Upper lobe of right lung (tissue), 1 donor: Measurements from ENCODE around the gene DDX41. TPM values are rescaled to one million over a fixed set of nuclear protein-coding genes. Genes with fewer than 3 reads are reported as not detected.

Source experiments
- ATAC-seq: fragments of 200-7000 bp; cut with Tn5 transposase; one replicate; pipeline ENCODE4 v1.9.1; 2020; ENCODE audit warnings: mild to moderate bottlenecking, moderate library complexity
- DNase-seq: peaks from one replicate; pipeline ENCODE4 v3.0.0-alpha.2; 2020
- H3K27ac ChIP-seq: fragments of 200-600 bp; one replicate; pipeline ENCODE4 v1.8.0; 2022
- H3K27me3 ChIP-seq: fragments of 200-600 bp; one replicate; pipeline ENCODE4 v1.8.0; 2022; ENCODE audit warnings: mild to moderate bottlenecking
- H3K36me3 ChIP-seq: fragments of 200-600 bp; one replicate; pipeline ENCODE4 v1.8.0; 2022
- H3K4me1 ChIP-seq: fragments of 200-600 bp; one replicate; pipeline ENCODE4 v1.8.0; 2022
- H3K4me3 ChIP-seq: fragments of 200-600 bp; one replicate; pipeline ENCODE4 v1.8.0; 2022; ENCODE audit warnings: mild to moderate bottlenecking
- H3K9me3 ChIP-seq: fragments of 200-600 bp; one replicate; pipeline ENCODE4 v1.8.0; 2022
- intact Hi-C: fragments of 100-400 bp; cut with DNase I; formaldehyde crosslinking; loops from one replicate; pipeline ENCODE4 v1.11.0; 2022
- total RNA-seq: library from RNA; stranded (reverse); fragmentation: NEBNext Ultra II Directional; extraction: Animal tissue kit (Norgen Biotek cat#: 25700); gene quantifications from one replicate; pipeline ENCODE4 v1.2.1, GENCODE V29; 2021
- TF ChIP-seq, protein P1 (sequence below): fragments of 200-600 bp; IDR thresholded peaks from one replicate; pipeline ENCODE4 v1.8.0; 2022; ENCODE audit warnings: antibody characterized with exemption
- donor health status: DM: no; HTN: yes; CAD: no; lungs with severe emphysema.

DDX41 gene
- total RNA-seq, 1 donor from 2014 or later, result 61.6 TPM

DNA sequence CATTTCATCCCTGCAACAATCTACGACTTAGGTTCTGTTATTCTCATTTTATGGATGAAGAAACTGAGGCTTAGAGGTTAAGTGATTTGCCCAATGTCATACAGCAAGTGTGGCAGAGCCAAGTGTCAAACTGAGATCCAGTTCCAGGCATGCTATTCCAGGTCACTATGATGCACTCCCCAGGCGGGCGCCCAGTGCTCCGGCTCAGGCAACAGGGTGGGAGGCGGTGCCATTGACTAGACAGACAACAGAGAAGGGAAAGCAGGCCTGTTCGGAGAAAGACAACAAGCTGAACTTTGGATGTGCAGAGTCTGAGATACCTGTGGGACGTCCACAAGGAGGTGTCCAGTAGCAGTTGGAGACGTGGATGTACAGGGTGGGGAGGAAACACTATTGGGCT is 10.8 kb upstream of the DDX41 start:
- H3K27ac ChIP-seq, result no peak overlapping the region
- intact Hi-C loops, result no loop called here
- DNase-seq (peak; percentile 31), ATAC-seq (no peak)
- H3K9me3 ChIP-seq, result no peaks in the 10 kb centered on the region
- peaks cover 94% of the 10 kb centered on the region for H3K36me3 ChIP-seq
- TF ChIP-seq, protein P1, sequence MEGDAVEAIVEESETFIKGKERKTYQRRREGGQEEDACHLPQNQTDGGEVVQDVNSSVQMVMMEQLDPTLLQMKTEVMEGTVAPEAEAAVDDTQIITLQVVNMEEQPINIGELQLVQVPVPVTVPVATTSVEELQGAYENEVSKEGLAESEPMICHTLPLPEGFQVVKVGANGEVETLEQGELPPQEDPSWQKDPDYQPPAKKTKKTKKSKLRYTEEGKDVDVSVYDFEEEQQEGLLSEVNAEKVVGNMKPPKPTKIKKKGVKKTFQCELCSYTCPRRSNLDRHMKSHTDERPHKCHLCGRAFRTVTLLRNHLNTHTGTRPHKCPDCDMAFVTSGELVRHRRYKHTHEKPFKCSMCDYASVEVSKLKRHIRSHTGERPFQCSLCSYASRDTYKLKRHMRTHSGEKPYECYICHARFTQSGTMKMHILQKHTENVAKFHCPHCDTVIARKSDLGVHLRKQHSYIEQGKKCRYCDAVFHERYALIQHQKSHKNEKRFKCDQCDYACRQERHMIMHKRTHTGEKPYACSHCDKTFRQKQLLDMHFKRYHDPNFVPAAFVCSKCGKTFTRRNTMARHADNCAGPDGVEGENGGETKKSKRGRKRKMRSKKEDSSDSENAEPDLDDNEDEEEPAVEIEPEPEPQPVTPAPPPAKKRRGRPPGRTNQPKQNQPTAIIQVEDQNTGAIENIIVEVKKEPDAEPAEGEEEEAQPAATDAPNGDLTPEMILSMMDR, result no peak
- no peaks in the 10 kb centered on the region for H3K27me3 ChIP-seq
- H3K4me3 ChIP-seq, result no peak overlapping the region
- no peaks in the 10 kb centered on the region for H3K4me1 ChIP-seq

DNA sequence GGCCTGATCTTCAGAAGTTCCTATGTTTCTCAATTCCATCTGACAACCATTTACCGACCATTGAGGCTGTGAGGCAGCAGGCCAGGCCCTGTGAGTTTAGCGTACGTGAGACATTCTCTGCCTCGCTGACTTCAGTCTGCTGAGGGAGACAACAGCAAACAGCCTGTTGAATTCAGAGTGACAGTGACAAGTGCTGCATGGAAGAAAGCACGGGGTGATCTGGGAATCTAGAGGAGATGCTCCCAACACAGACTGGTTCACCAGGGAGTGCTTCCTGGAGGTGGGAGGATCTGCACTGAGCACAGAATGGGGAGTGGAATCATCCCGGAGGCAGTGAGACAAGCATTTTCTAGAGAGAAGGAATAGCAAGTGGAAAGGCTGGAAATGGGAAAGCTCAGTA is 10.0 kb upstream of the DDX41 start:
- ATAC-seq, result no peak
- TF ChIP-seq, protein P1, result no peak
- no peaks in the 10 kb centered on the region for H3K4me1 ChIP-seq
- no peak overlapping the region for H3K27ac ChIP-seq
- H3K27me3 ChIP-seq, result no peaks in the 10 kb centered on the region
- no peak overlapping the region for H3K4me3 ChIP-seq
- H3K9me3 ChIP-seq, result no peaks in the 10 kb centered on the region
- DNase-seq, result peak; percentile 13
- peaks cover 91% of the 10 kb centered on the region for H3K36me3 ChIP-seq
- intact Hi-C loops, result no loop called here

DNA sequence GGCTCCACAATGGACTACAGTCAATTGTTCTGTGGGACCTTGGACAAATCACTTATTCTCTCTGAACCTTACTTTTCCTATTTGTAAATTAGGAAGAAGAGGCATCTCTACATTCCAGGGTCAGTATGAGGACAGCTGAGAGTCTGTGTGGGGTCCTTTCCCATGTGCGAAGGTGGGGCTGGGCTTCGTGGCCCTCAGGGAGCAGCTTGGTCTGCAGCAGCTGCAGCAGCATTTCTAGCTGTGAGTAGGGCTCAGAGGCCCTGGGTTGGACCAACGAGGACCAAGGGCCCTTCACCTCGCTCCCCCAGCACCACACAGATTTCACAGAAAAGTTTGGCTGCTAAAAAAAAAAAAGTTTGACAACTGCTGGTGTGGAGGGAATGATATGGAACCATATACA is 9.4 kb upstream of the DDX41 start:
- TF ChIP-seq, protein P1, result no peak
- no peaks in the 10 kb centered on the region for H3K9me3 ChIP-seq
- no peak overlapping the region for H3K4me3 ChIP-seq
- H3K27ac ChIP-seq, result no peak overlapping the region
- H3K27me3 ChIP-seq, result no peaks in the 10 kb centered on the region
- peaks cover 91% of the 10 kb centered on the region for H3K36me3 ChIP-seq
- ATAC-seq (no peak), DNase-seq (peak; percentile 29)
- no peaks in the 10 kb centered on the region for H3K4me1 ChIP-seq
- intact Hi-C loops, result no loop called here

DNA sequence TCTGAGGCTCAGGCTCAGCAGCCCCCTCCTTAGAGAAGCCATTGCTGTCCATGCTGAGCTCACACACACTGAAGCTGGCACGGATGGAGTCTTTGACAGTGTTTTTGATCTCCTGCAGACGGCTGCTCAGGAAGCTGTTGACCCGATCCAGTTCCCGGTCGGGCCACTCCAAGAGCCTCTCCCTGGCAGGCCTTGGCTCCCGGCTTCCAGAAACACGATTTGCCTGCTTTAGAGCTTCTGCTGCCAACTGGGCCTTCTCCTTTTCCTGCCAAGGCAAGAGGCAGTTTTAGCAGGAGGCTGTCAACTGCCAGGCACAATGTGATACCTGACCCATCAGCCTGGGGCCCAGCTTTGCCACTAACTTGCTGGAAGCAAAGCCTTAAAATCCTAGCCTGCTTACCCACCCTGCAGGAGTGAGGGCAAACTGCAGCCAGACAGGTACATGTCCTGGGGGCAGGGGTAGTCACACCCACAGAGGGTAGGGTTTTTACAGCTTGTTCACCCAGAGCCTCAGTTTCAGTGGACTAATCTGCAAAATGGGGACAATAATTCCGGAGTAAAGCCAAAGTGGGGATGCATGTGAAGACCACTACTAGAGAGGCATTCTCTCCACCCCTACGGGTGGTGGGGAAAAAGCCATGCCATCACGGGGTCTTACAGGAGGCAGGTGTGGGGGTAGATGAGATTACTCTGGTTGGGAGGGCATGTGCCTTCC is 8.3 kb upstream of the DDX41 start:
- no peak overlapping the region for H3K4me3 ChIP-seq
- DNase-seq (peak; percentile 32), ATAC-seq (no peak)
- H3K9me3 ChIP-seq, result no peaks in the 10 kb centered on the region
- peaks cover 93% of the 10 kb centered on the region for H3K36me3 ChIP-seq
- no peak overlapping the region for H3K27ac ChIP-seq
- H3K27me3 ChIP-seq, result no peaks in the 10 kb centered on the region
- intact Hi-C loops, result no loop called here
- H3K4me1 ChIP-seq, result no peaks in the 10 kb centered on the region
- TF ChIP-seq, protein P1, result no peak

DNA sequence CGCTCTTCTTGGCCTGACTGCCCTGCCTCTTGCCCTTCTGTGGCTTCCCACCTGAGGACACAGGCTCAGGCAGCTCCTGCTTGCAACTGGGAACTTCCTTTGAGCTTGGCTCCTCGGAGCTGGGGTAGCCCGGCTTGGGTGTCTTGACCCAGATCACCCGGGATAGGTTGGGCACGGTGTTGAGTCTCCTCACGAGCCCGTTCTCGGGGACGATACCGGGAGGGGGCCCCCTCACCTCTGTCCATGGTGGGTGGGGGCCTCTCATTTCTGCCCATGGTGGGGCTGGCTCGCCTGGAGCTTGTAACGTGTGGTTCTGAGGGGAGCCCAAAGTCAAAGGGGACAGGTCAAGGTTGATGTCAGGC is 7.8 kb upstream of the DDX41 start:
- TF ChIP-seq, protein P1, result no peak
- H3K27ac ChIP-seq, result no peak overlapping the region
- peak; percentile 57 for DNase-seq
- intact Hi-C loops, result no loop called here
- H3K36me3 ChIP-seq, result peaks cover 93% of the 10 kb centered on the region
- no peaks in the 10 kb centered on the region for H3K4me1 ChIP-seq
- no peak overlapping the region for H3K4me3 ChIP-seq
- no peak for ATAC-seq
- no peaks in the 10 kb centered on the region for H3K27me3 ChIP-seq
- H3K9me3 ChIP-seq, result no peaks in the 10 kb centered on the region
